HL-60 (cell line): Measurements from ENCODE around the gene PLK1.

Experiments
- GABPA ChIP-seq: IDR thresholded peaks from 2 replicates; pipeline ENCODE4 v1.6.1; 2012; ENCODE audit warnings: low read depth
- POLR2AphosphoS5 ChIP-seq: IDR thresholded peaks from 2 replicates; pipeline ENCODE4 v1.6.1; 2012; ENCODE audit warnings: low read depth
- TF ChIP-seq, protein P1 (sequence below): IDR thresholded peaks from 2 replicates; pipeline ENCODE4 v1.6.1; 2012; ENCODE audit warnings: low read depth; ENCODE audit not compliant: insufficient replicate concordance

GRCh38 chr16:23679986-23680336 lies 1.3 kb downstream of the PLK1 start:
- TF ChIP-seq, protein P1, sequence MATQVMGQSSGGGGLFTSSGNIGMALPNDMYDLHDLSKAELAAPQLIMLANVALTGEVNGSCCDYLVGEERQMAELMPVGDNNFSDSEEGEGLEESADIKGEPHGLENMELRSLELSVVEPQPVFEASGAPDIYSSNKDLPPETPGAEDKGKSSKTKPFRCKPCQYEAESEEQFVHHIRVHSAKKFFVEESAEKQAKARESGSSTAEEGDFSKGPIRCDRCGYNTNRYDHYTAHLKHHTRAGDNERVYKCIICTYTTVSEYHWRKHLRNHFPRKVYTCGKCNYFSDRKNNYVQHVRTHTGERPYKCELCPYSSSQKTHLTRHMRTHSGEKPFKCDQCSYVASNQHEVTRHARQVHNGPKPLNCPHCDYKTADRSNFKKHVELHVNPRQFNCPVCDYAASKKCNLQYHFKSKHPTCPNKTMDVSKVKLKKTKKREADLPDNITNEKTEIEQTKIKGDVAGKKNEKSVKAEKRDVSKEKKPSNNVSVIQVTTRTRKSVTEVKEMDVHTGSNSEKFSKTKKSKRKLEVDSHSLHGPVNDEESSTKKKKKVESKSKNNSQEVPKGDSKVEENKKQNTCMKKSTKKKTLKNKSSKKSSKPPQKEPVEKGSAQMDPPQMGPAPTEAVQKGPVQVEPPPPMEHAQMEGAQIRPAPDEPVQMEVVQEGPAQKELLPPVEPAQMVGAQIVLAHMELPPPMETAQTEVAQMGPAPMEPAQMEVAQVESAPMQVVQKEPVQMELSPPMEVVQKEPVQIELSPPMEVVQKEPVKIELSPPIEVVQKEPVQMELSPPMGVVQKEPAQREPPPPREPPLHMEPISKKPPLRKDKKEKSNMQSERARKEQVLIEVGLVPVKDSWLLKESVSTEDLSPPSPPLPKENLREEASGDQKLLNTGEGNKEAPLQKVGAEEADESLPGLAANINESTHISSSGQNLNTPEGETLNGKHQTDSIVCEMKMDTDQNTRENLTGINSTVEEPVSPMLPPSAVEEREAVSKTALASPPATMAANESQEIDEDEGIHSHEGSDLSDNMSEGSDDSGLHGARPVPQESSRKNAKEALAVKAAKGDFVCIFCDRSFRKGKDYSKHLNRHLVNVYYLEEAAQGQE = no peak
- TF ChIP-seq GABPA (no peak), POLR2AphosphoS5 (no peak)
